ENCODE measurements around the gene NT5C.

DNA sequence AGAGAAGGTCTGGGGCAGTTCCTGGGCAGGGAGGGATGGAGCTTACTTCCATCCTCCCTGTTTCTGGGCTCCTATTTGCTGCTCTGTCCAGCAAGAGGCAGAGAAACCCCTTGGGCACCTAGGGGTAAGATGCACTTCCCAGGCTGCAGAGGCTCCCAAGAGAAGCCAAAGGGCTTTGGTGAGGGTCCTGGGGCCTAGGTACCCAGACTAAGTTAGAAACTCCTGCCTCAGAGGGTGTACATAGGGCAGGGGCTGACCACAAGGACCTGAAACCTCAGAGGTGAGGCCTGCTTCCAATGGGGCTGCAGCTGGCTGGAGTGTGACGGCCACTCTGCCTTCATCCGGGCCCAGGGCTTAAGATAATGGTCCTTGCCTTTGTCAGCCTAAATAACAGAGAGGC, 23.3 kb downstream of the NT5C start:
- TF ChIP-seq POLR2A (IDR thresholded peaks at IDR 0.05): no peak
- no peak for TF ChIP-seq CTCF (IDR thresholded peaks at IDR 0.05)
- no peak for TF ChIP-seq POLR2AphosphoS5 (IDR thresholded peaks at IDR 0.05)
